ENCODE results near the gene FAM168A. TPM values are rescaled to one million over a fixed set of nuclear protein-coding genes. Genes with fewer than 3 reads are reported as not detected.

FAM168A gene
- polyA plus RNA-seq, 6 donors from 2014 or later = 0.04 to 4.1 (median 2.4) TPM

DNA sequence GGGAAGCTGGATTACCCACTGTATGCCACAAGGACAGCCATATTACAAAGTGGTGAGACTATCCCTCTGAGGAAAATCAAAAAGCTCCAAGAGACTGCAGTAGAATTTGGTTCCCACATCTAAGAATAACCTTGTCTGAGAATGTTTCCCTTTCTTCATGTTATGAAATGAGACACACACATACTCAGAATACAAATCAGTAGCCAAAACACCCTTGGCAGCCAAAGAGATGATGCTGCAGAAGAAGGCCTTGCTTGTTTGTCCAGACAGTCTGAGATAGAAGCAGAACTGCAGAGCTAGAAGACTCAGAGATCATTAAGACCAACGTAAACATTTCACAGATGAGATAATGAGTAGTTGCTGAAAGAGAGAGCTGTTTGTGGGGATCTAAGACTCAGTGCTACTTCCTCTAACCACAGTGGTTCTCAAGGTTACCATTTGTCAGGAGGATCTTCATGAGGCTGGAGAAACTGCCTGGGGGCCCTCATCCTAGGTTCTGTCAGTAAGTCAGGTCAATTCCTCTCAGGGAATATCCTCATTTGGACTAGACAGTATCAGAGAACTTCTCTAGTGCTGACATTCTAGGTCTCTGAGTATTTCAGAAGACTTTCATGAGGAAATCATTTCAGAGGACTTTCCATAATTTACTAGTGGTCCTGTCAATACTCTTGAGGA, 182.8 kb downstream of the FAM168A start:
- H3K27ac Mint-ChIP-seq = peak overlapping the region in 3 of 6 donors; percentile 11 to 43 (median 20)

GRCh38 chr11:73413256-73413655, 184.7 kb downstream of the FAM168A start:
- H3K27ac Mint-ChIP-seq = peak overlapping the region in 3 of 6 donors; percentile 1 to 66 (median 50)
- peaks cover 10 to 14% of the 10 kb centered on the region in 2 donors for H3K36me3 Mint-ChIP-seq
- ATAC-seq (ENCODE audit: low read depth in 2 of 2) = no peak
- DNase-seq = no peak
- H3K4me1 Mint-ChIP-seq = peaks cover 15 to 18% (median 17%) of the 10 kb centered on the region in 3 donors
- no peaks in the 10 kb centered on the region for H3K27me3 Mint-ChIP-seq
- peaks cover 0 to 1% (median 0%) of the 10 kb centered on the region in 7 donors for H3K9me3 Mint-ChIP-seq
- H3K4me3 Mint-ChIP-seq = no peak overlapping the region

More for the DNA sequence above, 182.8 kb downstream of the FAM168A start:
- DNase-seq (no peak), ATAC-seq (ENCODE audit: low read depth in 2 of 2) (no peak)
- peaks cover 8% of the 10 kb centered on the region in 2 donors for H3K36me3 Mint-ChIP-seq
- peaks cover 7 to 12% (median 10%) of the 10 kb centered on the region in 3 donors for H3K4me1 Mint-ChIP-seq
- no peak overlapping the region for H3K4me3 Mint-ChIP-seq
- no peaks in the 10 kb centered on the region for H3K27me3 Mint-ChIP-seq
- H3K9me3 Mint-ChIP-seq = peaks cover 0 to 2% (median 0%) of the 10 kb centered on the region in 7 donors

DNA sequence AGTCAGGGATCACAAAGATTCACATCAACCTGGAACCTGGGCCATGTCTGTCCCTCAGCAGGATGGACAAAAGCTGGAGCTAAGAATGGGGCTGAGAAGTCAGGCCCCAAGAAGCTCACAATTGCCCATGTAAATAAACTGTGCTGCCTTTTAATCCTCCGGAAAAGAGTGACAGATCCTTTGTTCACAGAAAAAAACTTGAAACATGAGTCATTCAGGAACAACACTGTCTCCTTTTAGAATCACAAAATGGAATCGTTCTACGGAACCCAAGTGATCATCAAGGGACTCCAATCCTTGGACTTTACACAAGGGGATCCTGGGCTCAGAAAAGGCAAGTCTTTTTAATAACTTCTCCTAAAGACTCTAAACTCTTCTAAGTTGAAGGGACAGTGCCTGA, 185.6 kb downstream of the FAM168A start:
- H3K27me3 Mint-ChIP-seq = no peaks in the 10 kb centered on the region
- peak overlapping the region in 3 of 6 donors; percentile 1 to 51 (median 46) for H3K27ac Mint-ChIP-seq
- H3K4me3 Mint-ChIP-seq = no peak overlapping the region
- ATAC-seq (ENCODE audit: low read depth in 2 of 2) = no peak
- peaks cover 13 to 23% (median 15%) of the 10 kb centered on the region in 3 donors for H3K4me1 Mint-ChIP-seq
- H3K9me3 Mint-ChIP-seq = no peaks in the 10 kb centered on the region
- H3K36me3 Mint-ChIP-seq = peaks cover 4 to 9% of the 10 kb centered on the region in 2 donors
- DNase-seq = no peak

DNA sequence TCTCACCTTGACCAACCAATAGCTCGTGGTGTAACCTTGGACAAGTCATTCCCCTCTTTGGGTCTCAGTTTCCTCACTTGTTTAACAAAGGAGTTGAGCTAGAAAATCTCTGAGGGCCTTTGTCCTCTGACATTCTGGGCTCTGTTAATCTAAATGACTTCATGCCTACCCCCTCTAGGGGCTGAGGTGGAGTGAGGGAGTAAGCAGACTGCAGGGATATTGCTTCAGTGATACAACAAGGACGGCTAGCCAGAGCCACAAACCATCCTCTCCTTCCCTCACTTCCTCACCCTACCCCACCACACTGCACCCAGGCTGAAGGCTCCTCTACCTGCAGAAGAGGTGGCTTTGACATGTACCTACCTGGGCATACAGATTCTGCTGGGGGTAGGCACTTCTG, 186.9 kb downstream of the FAM168A start:
- no peak for DNase-seq
- Mint-ChIP-seq H3K9me3 (no peaks in the 10 kb centered on the region), H3K4me3 (no peak overlapping the region), H3K27ac (peak overlapping the region in 1 of 6 donors; percentile 53), H3K27me3 (no peaks in the 10 kb centered on the region), H3K4me1 (peaks cover 9 to 23% (median 13%) of the 10 kb centered on the region in 3 donors), H3K36me3 (peaks cover 4 to 9% of the 10 kb centered on the region in 2 donors)
- no peak for ATAC-seq (ENCODE audit: low read depth in 2 of 2)

DNA sequence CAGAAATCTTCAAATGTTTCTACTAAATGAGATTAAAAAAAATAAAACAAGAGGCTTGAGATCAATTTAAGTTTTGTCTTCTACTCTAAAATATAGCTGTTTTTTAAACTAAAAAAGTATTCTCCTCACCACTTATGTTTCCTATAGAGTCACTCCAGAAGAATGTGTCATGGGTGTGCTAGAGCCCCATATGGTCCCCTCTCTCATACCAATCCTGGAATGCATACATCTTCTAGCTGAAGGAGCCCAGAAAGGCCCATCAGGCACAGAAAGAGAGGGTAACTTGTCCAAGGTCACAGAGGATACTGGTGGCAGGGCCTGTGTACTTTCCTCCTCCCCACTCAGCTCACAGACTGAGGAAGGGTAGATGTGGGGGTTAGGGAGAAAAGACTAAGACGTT, 187.3 kb downstream of the FAM168A start:
- no peaks in the 10 kb centered on the region for H3K27me3 Mint-ChIP-seq
- DNase-seq (no peak), ATAC-seq (ENCODE audit: low read depth in 2 of 2) (no peak)
- peak overlapping the region in 3 of 6 donors; percentile 52 to 78 (median 64) for H3K27ac Mint-ChIP-seq
- no peaks in the 10 kb centered on the region for H3K9me3 Mint-ChIP-seq
- H3K36me3 Mint-ChIP-seq = peaks cover 4 to 9% of the 10 kb centered on the region in 2 donors
- no peak overlapping the region for H3K4me3 Mint-ChIP-seq
- peaks cover 8 to 23% (median 13%) of the 10 kb centered on the region in 3 donors for H3K4me1 Mint-ChIP-seq

DNA sequence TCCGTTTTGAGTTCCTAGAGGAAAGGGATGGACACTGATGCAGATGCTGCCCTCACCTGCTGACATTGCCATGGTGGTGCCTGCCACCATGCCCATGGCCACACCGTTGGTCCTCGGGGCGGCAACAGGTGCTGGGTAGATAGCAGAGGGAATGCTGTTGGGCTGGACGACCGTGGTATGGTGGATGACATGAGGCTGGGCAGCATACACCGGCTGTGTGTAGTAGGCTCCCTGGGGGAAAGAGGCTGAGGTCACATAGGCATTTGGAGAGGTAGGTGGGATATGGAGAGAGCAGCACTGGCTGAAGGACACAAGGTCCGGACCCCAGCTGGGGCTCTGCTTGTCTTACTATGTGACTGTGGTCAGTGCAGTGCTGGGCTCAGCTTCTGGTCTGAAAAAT, 188.5 kb downstream of the FAM168A start:
- Mint-ChIP-seq H3K4me3 (peak overlapping the region in 1 of 8 donors; percentile 82), H3K4me1 (peaks cover 8 to 23% (median 13%) of the 10 kb centered on the region in 3 donors), H3K36me3 (peaks cover 4 to 9% of the 10 kb centered on the region in 2 donors), H3K9me3 (no peaks in the 10 kb centered on the region), H3K27ac (peak overlapping the region in 3 of 6 donors; percentile 10 to 74 (median 56)), H3K27me3 (no peaks in the 10 kb centered on the region)
- ATAC-seq (ENCODE audit: low read depth in 2 of 2) (no peak), DNase-seq (no peak)

- Mint-ChIP-seq H3K4me1 (peaks cover 13 to 19% (median 16%) of the 10 kb centered on the region in 3 donors), H3K4me3 (no peak overlapping the region), H3K9me3 (no peaks in the 10 kb centered on the region), H3K27ac (peak overlapping the region in 5 of 6 donors; percentile 5 to 73 (median 56)), H3K27me3 (no peaks in the 10 kb centered on the region), H3K36me3 (peaks cover 4 to 9% of the 10 kb centered on the region in 2 donors)
- no peak for DNase-seq
- ATAC-seq (ENCODE audit: low read depth in 2 of 2) = no peak
Observed at GRCh38 chr11:73406619-73407018, 191.3 kb downstream of the FAM168A start.

DNA sequence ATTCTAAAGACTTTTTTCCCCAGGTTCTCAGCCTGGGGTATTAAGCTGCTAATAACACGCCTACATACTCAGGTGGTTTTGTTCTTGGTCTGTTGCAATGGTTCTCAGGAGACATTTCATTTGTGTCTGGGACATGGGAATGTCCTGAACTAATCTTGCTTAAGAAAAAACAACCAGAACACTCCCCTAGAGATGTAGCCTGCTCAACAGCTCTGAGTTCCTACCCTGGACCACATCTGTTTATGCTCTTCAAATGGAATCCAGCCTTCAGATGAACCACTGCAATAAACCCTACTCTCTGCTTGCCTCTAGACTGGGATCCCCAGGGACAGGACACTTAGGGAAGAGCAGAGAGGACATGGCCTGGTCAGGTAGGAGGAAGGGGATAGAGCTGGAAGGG, 191.8 kb downstream of the FAM168A start:
- DNase-seq (no peak), ATAC-seq (ENCODE audit: low read depth in 2 of 2) (no peak)
- Mint-ChIP-seq H3K36me3 (peaks cover 4 to 9% of the 10 kb centered on the region in 2 donors), H3K4me1 (peaks cover 13 to 18% (median 16%) of the 10 kb centered on the region in 3 donors), H3K27me3 (no peaks in the 10 kb centered on the region), H3K27ac (peak overlapping the region in 5 of 6 donors; percentile 5 to 56 (median 46)), H3K9me3 (no peaks in the 10 kb centered on the region), H3K4me3 (no peak overlapping the region)

DNA sequence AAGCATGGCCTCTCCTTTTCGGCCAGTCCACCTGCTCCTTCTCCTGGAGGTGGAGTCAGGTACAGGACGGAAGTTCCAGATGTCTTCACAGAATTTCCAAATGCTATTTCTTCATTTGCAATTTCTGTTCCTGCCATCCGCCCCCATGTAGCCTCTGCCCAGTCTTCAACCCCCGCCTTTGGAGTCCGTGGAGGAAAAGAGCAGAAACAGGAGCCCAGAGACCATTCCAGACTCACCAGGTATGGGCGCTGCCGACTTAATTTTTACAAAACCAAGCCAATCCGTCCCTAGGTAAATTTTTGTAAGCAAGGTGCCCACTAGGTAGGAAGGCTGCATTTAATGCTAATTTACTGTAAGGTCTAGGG, 192.8 kb downstream of the FAM168A start:
- DNase-seq (no peak), ATAC-seq (ENCODE audit: low read depth in 2 of 2) (no peak)
- H3K4me3 Mint-ChIP-seq = no peak overlapping the region
- no peaks in the 10 kb centered on the region for H3K9me3 Mint-ChIP-seq
- H3K27me3 Mint-ChIP-seq = no peaks in the 10 kb centered on the region
- H3K4me1 Mint-ChIP-seq = peaks cover 13 to 22% (median 18%) of the 10 kb centered on the region in 3 donors
- peak overlapping the region in 3 of 6 donors; percentile 28 to 93 (median 35) for H3K27ac Mint-ChIP-seq
- H3K36me3 Mint-ChIP-seq = peaks cover 4 to 9% of the 10 kb centered on the region in 2 donors

GRCh38 chr11:73404506-73405145, 193.3 kb downstream of the FAM168A start:
- H3K4me3 Mint-ChIP-seq = no peak overlapping the region
- no peaks in the 10 kb centered on the region for H3K9me3 Mint-ChIP-seq
- DNase-seq = no peak
- H3K27me3 Mint-ChIP-seq = no peaks in the 10 kb centered on the region
- H3K36me3 Mint-ChIP-seq = peaks cover 4 to 9% of the 10 kb centered on the region in 2 donors
- peak overlapping the region in 3 of 6 donors; percentile 20 to 93 (median 39) for H3K27ac Mint-ChIP-seq
- H3K4me1 Mint-ChIP-seq = peaks cover 13 to 23% (median 18%) of the 10 kb centered on the region in 3 donors
- ATAC-seq (ENCODE audit: low read depth in 2 of 2) = no peak

DNA sequence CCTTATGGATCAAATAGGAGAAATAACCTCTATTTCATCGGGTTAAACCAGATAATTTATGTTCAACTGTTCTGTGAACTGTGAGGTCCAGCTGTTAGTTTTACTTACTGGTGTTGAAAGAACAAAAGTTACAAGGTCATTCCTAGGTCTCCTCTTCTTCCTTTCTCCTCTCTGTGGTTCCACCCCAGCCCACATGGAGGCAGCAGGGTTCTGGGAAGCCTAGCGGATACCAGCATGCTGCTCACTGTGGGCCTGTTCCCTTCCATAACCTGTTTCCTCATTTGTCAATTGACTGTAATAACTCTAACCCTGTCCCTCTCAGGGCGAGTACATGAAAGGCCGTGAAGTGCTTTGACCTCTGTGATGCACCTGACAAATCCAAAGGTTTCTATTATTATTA, 193.9 kb downstream of the FAM168A start:
- DNase-seq (no peak), ATAC-seq (ENCODE audit: low read depth in 2 of 2) (no peak)
- no peaks in the 10 kb centered on the region for H3K9me3 Mint-ChIP-seq
- H3K36me3 Mint-ChIP-seq = peaks cover 4 to 5% of the 10 kb centered on the region in 2 donors
- H3K27ac Mint-ChIP-seq = peak overlapping the region in 4 of 6 donors; percentile 39 to 88 (median 56)
- H3K4me1 Mint-ChIP-seq = peaks cover 9 to 24% (median 14%) of the 10 kb centered on the region in 3 donors
- no peaks in the 10 kb centered on the region for H3K27me3 Mint-ChIP-seq
- no peak overlapping the region for H3K4me3 Mint-ChIP-seq

DNA sequence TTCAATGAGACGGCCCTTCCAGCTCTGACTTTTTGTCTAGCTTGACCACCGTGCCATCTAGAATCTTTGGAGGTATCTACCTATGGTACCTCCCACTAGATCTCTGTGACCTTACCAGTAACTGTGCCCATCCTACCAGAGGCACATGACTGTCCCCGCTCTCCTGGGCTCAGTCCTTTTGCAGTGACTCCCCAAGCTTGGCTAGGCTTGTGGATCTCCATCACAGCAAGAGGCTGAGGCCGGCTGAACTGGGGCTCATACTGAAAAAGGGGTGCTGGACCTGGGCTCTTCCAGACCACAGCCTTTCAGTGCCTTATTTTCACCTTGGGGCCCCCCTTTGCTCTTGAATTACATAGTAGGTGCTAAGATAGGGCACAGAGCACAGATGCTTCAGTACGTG, 194.4 kb downstream of the FAM168A start:
- Mint-ChIP-seq H3K9me3 (no peaks in the 10 kb centered on the region), H3K4me3 (no peak overlapping the region), H3K36me3 (no peaks in the 10 kb centered on the region), H3K4me1 (peaks cover 5 to 20% (median 10%) of the 10 kb centered on the region in 3 donors), H3K27ac (peak overlapping the region in 4 of 6 donors; percentile 39 to 78 (median 73)), H3K27me3 (no peaks in the 10 kb centered on the region)
- DNase-seq (no peak), ATAC-seq (ENCODE audit: low read depth in 2 of 2) (no peak)

- Mint-ChIP-seq H3K4me1 (peaks cover 10 to 20% (median 12%) of the 10 kb centered on the region in 3 donors), H3K36me3 (peaks cover 0 to 2% of the 10 kb centered on the region in 2 donors), H3K27ac (peak overlapping the region in 5 of 6 donors; percentile 24 to 73 (median 39)), H3K4me3 (no peak overlapping the region), H3K27me3 (no peaks in the 10 kb centered on the region), H3K9me3 (no peaks in the 10 kb centered on the region)
- DNase-seq (no peak), ATAC-seq (ENCODE audit: low read depth in 2 of 2) (peak; percentile 45 to 57)
Observed at GRCh38 chr11:73402834-73403185, 195.1 kb downstream of the FAM168A start.
